Activated T-helper 9 cell treated with anti-CD3 and anti-CD28 coated beads, Interleukin-2, amount 50 U/mL, for 16 hours (primary cell): ENCODE data around the gene CKS1B.
A peak's percentile ranks its signal among the peaks of the same experiment; 100 is the strongest.
"Not testable (repeated sequence)": the region's sequence is repeated elsewhere in the genome, so short reads cannot be mapped to it uniquely, and the experiment has no call there.

Source experiments
- DNase-seq: peaks from one replicate; pipeline ENCODE4 v3.0.0-alpha.2; 2020; ENCODE audit warnings: low read depth

Gene CKS1B

DNA sequence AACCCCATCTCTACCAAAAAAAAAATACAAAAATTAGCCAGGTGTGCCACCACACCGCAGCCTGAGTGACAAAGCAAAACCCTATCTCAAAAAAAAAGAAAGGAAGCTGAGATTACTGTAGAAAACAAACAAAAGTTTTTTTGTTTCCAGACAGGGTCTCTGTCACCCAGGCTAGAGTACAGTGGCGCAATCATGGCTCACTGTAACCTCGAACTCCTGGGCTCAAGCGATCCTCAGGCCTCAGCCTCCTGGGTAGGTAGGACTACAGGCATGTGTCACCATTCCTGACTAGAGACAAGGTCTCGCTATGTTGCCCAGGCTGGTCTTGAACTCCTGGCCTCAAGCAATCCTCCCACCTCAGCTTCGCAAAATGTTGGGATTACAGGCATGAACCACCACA, 10.1 kb upstream of the CKS1B start:
- no peak for DNase-seq

DNA sequence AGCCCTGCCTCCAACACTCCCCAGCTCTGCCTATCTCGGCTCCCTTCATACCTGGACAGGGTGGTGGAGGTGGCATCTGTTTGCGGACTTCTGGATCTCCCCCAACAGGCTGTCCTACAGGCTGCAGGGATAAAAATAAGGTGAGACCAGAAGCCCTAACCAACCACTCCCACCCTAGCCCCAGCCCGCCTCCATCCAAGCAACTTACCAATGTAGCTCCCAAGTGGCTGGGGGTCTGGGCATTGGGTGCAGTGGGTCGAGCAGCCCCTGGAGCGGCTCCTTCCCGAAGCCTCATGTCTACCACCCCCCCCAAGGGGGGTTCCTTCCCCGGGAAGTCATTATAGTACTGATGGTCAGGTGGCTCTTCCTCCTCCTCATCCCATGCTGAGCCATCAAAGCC, 8.4 kb upstream of the CKS1B start:
- DNase-seq: no peak

DNA sequence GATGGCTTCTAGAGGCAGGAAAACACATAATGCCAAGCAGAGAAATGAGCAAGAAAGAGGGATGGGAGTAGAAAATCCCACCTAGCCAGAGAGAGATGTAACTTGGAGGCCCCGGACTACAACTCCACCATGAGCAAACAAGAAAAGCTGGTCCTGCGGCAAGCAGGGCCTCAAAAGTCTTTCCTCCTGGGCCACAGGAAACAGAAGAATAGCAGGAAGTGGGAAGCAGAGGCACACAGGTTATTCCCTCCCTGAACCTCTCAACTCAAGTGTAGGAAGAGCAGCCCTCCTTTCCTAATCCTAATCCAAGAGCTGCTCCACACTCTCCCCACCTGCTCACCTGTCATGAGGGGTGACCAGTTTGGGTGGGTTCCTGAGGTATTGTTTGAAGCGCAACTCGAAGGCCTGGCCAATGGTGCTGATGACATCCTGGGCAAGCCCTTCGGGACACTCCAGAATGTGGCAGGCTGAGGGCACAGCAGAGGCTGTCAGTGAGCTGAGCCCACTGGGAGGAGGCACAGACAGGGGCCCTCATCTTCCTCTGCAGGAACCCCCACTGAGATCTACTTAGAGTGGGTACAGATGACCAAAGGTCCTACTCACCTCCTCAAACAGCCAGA, 7.0 kb upstream of the CKS1B start:
- DNase-seq: no peak

DNA sequence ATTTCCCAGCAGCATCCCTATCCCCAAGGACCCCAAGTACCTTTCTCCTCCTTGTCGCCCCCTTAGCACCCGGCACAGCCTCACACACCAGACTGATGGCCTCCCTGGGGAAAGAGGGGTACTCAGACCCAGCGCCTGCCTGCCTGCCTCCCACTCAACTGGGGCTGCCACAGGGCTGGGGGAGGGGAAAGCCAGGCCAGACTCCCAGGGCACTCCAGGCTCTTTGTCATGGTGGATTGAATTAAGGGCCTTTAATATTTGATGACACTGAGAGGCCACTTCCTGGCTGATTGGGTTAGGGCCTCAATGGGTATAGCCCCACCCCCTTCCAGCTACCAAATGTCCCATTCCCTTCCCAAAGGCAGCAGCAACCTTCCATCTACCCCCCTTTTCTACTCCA, 5.8 kb upstream of the CKS1B start:
- DNase-seq: no peak

DNA sequence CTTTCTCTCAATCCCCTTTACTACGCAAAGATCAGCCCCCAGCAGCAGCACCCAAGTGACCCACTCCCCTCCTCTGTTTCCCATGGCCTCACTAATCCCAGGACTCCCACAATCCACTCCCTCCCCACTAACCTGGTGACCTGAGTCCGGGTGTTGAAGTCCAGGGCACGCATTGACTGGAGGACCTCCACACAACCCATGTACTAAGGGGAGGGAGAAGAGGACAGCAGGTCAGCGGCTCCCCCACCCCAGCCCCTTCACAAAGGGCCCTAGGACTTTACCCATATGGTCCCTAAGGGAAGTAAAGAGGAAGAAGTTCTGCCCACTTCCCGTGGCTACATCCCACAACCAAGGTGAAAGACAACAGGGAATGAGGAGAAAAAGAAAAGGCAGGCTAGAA, 5.2 kb upstream of the CKS1B start:
- DNase-seq: no peak

DNA sequence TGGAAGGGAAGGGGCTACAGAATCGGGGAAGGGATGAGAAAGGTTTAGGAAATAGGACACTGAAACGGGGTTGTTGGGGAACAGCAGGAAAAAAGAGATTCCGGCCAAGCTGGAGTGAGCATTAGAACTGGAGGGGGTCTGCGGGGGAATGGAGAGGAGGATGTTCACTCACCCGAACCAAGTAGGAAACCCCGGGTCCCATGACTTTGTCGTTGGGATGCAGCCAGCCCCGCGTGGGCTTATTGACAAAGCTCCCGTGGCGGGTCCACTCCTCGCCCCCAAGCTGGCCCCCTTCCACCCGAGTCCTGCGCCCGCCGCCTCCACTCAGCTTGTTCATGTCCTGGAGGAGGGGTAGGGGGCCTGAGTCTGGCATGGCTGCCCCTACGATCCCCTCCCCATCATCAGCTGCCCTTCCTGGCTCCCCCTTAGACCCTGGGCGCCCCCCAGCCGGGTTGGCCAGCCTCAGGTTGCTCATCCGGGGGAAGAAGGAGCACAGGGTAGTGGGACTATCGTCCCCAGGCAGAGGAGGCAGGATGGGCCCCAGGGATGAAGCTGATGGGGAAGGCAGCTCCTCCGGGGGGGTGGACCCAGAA, 4.5 kb upstream of the CKS1B start:
- no peak for DNase-seq

DNA sequence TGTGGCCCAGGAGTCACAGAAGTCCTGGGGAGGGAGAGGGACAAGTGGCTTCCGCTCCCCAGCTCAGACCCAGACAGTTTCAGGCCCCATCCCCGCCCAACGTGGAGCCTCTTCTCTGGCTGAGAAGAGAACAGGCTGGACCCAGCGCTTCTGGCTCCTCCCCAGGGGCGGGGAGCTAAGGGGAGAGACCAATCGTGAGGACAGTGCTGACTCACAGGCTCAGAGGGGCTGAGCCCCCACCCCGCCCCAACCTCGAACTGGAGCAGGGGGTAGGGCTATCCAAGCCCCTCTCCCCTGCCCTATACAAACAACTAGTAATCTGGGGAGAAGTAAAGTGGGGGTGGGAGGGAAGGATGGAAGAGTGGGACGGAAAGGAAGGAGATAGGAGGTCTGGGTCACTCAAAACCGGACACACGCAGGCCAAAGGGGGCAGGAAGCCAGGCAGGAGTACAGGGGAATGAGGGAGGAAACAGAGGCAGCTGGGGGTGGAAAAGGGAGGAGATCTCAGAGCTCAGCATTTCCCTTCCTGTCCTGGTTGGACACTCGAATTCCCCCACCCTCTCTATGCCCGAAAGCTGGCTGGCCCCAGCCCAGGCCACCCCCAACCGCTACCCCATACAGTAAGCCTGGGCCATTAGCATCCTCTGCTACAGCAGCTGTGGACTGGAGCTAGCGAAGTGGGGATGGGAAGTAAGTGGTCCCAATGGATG, 3.7 kb upstream of the CKS1B start, which contains the start of gene SHC1:
Gene SHC1, minus strand, starts transcription at position 117 of the 710 bp plus-strand sequence. CDS start 221 bp downstream, outside the sequence.
- DNase-seq: no peak

DNA sequence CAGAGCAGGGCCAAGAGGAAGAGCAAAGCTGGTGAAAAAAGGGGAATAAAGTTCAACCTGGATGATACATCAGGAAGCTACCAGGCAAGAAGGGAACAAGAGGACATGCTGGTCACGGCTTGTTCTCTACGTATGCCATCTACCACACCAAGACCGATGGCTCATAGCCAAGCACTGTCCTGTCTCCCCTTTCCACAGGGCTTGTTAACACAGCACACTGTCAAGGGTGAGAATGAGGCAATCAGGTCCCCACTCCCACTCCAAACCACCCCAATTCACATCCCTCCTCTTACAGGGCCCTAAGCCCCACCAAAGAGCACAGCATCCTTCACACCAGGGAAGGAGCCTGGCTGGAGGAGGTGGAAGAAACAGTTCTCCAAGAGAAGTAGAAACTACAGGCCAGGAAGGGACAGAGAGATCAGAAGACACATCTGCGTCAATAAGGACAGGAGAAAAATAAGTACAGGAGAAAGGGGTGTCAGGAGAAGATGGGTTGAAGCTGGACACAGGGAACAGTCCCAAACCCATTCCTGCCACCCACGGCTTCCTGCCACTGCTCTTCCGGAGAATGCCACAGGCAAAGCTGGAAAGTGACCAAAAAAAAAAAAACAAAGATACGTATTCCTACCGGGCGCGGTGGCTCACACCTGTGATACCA, 3.0 kb upstream of the CKS1B start:
- DNase-seq: no peak

DNA sequence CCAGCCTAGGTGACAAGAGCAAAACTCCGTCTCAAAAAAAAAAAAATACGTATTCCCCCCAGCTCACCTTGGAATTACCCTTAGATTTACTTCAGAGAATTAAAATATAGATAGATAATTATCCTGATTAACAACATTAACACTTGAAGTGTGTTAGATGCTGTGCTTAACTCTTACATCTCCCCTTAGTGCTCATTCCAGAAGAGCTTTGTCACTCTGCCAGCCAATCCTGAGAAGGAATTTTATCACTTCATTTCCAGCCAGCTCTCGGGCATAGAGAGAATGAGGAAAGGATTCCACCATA, 2.3 kb upstream of the CKS1B start:
- no peak for DNase-seq

DNA sequence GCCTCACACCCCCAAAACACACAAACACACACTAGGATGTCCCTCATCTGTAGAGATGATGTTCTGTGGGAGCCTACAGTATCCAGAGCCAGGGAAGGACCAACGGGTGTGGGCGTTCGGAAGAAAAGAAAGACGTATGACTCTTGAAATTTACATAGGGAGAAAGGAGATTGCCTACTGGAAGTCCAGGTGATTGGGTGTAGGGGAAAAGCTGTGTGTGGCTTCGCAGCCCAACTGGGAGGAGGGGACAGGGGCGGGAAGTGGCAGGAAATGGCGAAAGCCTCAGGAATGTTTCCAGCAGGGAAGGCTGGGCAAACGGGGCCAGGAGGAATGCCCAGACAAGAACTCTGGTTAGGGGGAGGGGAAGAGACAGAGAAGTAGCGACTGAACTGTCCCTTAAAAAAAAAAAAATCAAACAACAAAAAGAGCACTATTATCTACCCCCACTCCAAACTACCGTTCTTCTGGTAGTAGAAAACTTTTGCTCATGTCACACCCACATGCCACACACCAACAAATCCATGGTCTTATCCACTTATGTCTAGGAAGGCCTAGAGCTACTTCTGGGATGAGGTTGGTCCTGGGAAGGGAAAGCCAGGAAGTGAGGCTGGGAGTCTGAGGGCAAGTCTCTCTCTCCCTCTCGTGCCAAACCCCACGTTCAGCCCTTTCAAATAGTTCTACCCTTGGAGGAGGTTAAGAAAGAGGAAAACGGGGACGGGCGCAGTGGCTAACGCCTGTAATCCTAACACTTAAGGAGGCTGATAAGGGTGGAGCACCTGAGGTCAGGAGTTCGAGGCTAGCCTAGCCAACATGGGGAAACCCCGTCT, 1.8 kb upstream of the CKS1B start:
- no peak for DNase-seq

DNA sequence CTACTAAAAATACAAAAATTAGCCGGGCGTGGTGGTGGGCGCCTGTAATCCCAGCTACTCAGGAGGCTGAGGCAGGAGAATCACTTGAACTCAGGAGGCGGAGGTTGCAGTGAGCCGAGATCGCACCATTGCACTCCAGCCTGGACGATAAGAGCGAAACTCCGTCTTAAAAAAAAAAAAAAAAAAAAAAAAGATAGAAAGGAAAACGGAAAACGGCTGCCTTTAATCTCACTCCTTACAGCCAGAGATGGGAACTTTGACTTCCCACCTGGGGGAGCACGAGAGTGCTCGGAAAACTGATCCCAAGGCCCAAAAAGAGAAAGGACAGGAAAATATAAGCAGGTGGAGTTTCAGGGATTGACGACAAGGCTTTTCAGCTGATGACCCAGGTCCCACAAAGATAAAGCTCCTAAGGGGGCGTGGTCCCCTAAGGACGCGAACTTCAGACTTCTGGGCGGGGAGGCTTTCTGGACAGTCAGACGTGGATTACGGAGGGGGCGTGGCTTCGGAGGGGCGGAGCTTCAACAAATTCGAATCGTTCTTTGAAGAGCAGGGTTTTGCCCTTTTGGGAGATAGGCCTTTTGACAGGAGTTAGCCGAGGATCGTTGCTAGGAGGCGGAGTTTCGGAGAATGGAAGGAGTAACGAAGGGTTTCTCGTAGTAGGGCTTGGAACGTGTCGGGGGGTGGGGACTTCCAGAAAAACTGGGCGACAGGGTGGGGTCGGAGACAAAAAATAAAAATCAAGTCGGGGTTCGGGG, 958 bp upstream of the CKS1B start:
- DNase-seq: peak; percentile 85

DNA sequence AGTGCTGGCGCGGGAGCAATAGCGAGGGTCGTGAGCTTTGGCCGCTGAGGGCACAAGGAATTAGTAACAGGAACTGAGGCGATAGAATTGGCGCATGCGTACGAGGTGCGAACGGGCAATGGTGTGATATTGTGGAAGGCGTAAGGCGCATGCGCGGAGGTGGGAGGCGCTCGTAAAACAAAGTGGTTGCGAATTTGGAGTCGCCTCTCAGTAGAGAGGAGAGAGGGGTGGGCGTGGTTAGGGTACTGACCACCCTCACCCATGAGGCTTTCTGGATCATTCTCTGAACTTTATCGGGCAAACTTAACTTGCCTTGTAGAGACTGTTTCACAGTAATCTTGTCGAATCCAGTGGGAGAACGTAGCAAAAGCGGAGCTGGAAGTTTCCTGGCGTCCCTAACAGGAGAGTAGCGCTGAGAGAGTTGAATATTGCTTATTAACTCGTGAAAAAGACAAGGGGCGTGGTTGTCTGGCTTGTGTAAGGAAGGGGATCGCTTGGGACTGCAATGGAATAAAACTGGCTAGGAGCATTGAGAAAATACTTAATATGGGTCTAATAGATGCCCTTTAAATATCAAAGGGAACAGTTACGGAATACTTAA, 427 bp downstream of the CKS1B start:
- peak; percentile 92 for DNase-seq

DNA sequence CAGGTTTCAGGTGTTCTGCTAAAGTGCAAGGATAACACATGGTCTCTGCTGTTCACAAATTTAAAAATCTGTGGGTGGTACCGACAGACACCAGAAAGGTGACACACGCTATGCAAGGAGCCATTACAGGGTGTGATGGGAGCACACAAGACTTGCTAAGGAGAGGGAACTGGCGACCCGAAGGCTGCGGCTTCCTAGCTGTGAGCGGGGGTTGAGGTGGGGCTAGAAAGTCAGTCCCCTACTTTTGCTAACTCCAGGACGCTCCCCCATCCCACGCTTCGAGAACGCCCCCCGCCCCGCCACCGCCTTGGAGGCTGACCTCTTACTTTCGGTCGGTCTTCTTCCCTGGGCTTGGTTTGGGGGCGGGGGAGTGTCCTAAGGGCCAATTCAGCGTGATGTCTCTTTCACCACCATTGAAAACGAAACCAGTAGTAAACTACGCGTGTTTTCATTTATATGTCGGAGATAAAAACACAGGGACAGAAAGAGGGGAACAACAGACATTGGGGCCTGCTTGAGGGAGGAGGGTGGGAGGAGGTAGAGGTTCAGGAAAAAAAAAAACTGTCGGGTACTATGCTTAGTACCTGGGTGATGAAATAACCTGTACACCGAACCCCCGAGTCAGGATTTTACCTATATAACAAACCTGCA, 1.1 kb downstream of the CKS1B start:
- DNase-seq: peak; percentile 54

DNA sequence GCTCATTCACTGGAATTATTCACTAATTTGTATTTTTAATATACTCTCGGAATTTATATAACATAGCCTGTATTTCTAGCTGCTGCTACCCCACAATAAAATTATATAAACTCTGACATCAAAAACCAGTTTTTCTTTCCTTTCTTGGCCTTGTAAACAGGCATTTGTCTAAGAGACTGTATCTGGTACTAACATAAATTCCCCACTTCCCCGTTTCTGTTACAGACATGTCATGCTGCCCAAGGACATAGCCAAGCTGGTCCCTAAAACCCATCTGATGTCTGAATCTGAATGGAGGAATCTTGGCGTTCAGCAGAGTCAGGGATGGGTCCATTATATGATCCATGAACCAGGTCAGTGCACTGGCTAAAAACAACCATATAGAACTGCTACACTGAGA, 3.3 kb downstream of the CKS1B start:
- not testable (repeated sequence) for DNase-seq

DNA sequence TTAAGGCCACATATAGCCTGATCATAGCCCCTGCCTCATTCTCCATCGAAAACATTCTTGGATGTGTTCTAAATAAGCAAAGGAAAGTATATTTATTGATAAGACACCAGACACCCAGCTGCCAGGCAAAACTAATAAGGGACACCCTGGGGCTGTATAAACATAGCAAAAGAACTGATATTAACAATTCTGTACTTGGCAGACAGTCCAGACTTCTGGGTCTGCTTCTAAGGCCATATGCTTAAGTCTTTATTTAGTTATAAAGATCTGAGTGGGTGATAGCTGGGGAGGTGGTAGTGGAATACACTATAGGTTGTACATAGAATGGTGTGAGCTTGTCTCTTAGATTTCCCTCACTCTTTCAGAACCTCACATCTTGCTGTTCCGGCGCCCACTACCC, 3.9 kb downstream of the CKS1B start:
- DNase-seq: no peak

DNA sequence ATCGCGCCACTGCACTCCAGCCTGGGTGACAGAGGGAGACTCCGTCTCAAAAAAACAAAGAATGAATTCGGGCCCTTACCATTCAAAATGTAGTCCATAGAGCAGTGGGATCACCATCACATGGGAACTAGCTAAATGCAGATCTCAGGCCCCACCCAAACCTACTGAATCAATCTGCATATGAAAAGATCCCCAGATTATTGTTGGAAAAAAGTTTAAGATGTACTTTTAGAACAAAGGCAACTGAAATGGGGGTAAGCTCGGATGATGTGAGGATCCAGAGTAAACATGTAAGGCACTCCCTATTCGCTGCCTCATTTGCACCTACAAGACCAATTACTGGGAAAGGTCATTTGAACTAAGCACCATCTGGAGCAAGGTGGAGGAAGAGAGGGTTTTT, 7.9 kb downstream of the CKS1B start:
- DNase-seq: no peak

DNA sequence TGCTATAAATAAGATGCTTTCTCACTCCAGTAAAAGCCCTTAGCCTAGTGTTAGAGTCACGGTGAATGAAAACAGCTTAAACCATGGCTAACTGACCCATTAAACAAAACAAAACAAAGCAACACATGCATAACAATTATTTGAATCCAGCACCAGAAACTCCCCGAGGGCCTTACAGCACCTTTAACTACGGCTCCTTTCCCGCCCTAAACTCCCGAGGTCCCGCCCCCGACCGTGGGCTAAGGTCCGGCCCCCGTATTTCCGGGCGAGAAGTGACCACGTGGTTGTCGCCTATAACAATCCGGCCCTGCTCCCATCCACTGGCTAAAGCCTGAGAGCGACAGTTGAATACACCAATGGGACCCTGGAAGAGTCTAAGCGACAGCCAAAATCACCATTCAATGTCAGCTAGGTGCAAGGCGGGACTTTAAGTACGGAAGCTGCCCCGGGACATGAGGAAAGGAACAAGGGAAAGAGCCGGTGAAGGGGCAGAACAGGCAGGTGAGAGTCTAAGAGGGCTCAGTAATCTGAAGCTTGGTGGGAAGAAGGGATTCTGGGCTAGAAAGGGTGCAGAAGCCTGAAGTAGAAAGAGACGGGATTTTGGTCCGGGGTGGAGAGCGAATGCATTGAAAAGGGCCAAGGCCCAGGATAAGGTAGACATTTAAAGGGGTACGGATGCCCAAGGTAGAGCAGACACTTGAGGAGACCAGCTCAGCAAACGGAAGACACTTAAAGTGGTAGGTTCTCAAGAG, 8.6 kb downstream of the CKS1B start, which contains the start of gene FLAD1:
Gene FLAD1, plus strand, starts transcription at position 448 of the 752 bp plus-strand sequence. CDS start 351 bp downstream, outside the sequence.
- DNase-seq: peak; percentile 91

DNA sequence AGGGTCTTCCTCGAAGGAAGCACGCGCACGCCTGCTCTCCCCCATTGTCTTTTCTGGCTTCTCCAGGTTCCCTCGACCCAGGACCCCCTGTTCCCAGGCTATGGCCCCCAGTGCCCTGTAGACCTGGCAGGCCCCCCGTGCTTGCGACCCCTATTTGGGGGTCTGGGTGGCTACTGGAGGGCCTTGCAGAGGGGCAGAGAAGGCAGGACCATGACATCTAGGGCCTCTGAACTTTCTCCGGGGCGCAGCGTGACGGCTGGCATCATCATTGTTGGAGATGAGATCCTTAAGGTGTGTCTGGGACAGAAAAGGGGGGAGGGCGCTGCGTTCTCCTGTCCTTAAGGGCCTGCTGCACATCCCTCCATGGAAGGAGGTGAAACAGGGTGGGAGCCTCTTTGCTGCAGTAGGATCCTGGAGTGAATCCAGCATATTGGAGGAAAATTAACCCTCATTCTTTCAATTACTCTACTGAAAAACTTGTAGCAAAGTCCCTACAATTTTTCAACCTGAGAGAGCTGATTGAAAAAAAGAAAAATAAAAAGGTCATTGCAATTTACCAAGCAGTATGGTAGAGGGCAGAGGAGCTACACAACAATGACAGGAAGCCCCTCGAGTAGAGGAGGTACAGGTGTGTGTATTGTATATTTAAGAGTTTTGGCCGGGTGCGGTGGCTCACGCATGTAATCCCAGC, 9.4 kb downstream of the CKS1B start:
- no peak for DNase-seq

DNA sequence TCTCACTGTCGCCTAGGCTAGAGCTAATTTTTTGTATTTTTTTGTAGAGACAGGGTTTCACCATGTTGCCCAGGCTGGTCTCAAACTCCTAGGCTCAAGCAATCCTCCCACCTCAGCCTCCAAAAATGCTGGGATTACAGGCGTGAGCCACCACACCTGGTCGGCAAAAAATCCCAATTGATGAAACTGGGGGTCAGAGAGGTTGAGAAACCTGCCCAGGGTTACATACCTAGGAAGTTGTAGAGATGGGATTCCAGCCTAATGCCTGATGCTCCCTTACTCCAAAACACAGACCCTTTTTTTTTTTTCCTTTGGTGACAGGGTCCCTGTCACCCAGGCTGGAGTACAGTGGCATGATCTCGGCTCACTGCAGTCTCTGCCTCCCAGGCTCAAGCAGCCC, 12.3 kb downstream of the CKS1B start:
- not testable (repeated sequence) for DNase-seq
